ENCODE results near the gene MMP1. TPM values are rescaled to one million over a fixed set of nuclear protein-coding genes. Genes with fewer than 3 reads are reported as not detected.
A peak's percentile ranks its signal among the peaks of the same experiment; 100 is the strongest.

Gene MMP1
- total RNA-seq, 1 experiment from 2014 or later: not detected

DNA sequence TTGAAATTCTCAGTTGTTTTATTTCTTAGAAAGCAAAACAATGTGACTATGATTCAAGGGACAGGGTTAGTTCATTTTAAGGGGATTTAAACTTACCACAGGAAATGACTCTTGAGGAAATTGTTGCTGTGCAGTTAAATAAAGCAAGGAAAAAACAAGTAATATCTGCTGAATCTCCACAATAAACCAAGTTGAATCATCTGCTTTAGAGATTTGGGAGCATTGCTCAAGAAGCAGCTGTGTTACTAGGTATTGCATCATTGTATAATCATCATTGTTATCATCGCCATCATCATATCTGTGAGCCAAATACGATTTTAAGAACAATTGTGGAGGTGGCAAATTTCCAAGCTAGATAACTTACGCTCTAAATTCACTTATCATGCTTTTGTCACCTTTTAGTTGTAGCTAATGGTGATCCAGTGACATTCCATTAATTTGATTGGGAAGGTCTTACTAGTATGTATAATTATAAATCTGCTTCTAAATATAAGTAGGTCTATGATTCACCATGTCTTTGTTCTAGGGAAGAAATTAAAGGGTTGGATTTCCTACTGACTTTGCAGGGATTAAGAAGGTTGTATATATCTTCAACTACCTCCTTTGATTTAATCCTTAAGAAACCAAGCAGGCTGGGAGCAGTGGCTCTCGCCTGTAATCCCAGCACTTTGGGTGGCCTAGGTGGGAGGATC, 37.5 kb downstream of the MMP1 start:
- no peak overlapping the region for H3K4me2 ChIP-seq (ENCODE audit: low read length)
- H3K4me1 ChIP-seq (ENCODE audit: control insufficient read depth in 1 of 2, insufficient read depth in 2 of 2, low read length in 2 of 2): peaks cover 0 to 3% of the 10 kb centered on the region in 2 experiments; a peak in 1 of 4 replicates
- CTCF ChIA-PET: no interaction called here
- intact Hi-C loops (cut with micrococcal nuclease): no loop called here
- no peak overlapping the region for H3K4me3 ChIP-seq (replicated peaks in 1 of 2; ENCODE audit: low read depth in 1 of 2, low read length in 2 of 2)
- RAD21 ChIA-PET (ENCODE audit: low non-redundant PET in 1 of 2, low total read pairs in 2 of 2, uncharacterized antibody in 2 of 2, unreplicated experiment in 2 of 2): no interaction called here
- POLR2A ChIA-PET: no interaction called here
- no peak for ATAC-seq
- no peak overlapping the region for H3K9ac ChIP-seq (ENCODE audit: low read length)
- no peaks in the 10 kb centered on the region for H3K9me2 ChIP-seq (ENCODE audit: insufficient read depth)
- H3K27ac ChIP-seq (ENCODE audit: low read depth, low read length): no peak overlapping the region
- H3K79me2 ChIP-seq (ENCODE audit: insufficient read depth, low read length): no peaks in the 10 kb centered on the region
- DNase-seq (ENCODE audit: low read depth, low spot score): peak; percentile 41
- no TSS peak for BruUV-seq (replicated peaks)
- H2AFZ ChIP-seq (ENCODE audit: low read depth, low read length, poor library complexity, severe bottlenecking): no peak overlapping the region
- H3K9me3 ChIP-seq (ENCODE audit: control insufficient read depth in 1 of 2, insufficient read depth in 1 of 2, low read depth in 1 of 2, low read length in 2 of 2): no peaks in the 10 kb centered on the region
- H4K20me1 ChIP-seq (ENCODE audit: insufficient read depth): no peaks in the 10 kb centered on the region
- H3K27me3 ChIP-seq (ENCODE audit: insufficient read depth, low read length): no peaks in the 10 kb centered on the region
- no peaks in the 10 kb centered on the region for H3K36me3 ChIP-seq (ENCODE audit: control insufficient read depth in 1 of 2, insufficient read depth in 2 of 2, low read length in 2 of 2)
- no peak for TF ChIP-seq ZFX (IDR thresholded peaks at IDR 0.05)
- TF ChIP-seq SRF (IDR thresholded peaks at IDR 0.05; ENCODE audit: low read depth): peak; percentile 59
- no peak for TF ChIP-seq ZNF274 (IDR thresholded peaks at IDR 0.05; ENCODE audit: low read depth, low read length)
- no peak for TF ChIP-seq YY1 (IDR thresholded peaks at IDR 0.05; ENCODE audit: extremely low read depth, insufficient replicate concordance, low read depth, low read length)
- TF ChIP-seq, protein P1, sequence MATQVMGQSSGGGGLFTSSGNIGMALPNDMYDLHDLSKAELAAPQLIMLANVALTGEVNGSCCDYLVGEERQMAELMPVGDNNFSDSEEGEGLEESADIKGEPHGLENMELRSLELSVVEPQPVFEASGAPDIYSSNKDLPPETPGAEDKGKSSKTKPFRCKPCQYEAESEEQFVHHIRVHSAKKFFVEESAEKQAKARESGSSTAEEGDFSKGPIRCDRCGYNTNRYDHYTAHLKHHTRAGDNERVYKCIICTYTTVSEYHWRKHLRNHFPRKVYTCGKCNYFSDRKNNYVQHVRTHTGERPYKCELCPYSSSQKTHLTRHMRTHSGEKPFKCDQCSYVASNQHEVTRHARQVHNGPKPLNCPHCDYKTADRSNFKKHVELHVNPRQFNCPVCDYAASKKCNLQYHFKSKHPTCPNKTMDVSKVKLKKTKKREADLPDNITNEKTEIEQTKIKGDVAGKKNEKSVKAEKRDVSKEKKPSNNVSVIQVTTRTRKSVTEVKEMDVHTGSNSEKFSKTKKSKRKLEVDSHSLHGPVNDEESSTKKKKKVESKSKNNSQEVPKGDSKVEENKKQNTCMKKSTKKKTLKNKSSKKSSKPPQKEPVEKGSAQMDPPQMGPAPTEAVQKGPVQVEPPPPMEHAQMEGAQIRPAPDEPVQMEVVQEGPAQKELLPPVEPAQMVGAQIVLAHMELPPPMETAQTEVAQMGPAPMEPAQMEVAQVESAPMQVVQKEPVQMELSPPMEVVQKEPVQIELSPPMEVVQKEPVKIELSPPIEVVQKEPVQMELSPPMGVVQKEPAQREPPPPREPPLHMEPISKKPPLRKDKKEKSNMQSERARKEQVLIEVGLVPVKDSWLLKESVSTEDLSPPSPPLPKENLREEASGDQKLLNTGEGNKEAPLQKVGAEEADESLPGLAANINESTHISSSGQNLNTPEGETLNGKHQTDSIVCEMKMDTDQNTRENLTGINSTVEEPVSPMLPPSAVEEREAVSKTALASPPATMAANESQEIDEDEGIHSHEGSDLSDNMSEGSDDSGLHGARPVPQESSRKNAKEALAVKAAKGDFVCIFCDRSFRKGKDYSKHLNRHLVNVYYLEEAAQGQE (IDR thresholded peaks at IDR 0.05; ENCODE audit: low read depth): no peak
- no peak for TF ChIP-seq EZH2 (IDR thresholded peaks at IDR 0.05)
- TF ChIP-seq FOSL1 (IDR thresholded peaks at IDR 0.05; ENCODE audit: low read depth): peak; percentile 84
- TF ChIP-seq SP1 (IDR thresholded peaks at IDR 0.05; ENCODE audit: low read depth): peak; percentile 85
- TF ChIP-seq, protein P2, sequence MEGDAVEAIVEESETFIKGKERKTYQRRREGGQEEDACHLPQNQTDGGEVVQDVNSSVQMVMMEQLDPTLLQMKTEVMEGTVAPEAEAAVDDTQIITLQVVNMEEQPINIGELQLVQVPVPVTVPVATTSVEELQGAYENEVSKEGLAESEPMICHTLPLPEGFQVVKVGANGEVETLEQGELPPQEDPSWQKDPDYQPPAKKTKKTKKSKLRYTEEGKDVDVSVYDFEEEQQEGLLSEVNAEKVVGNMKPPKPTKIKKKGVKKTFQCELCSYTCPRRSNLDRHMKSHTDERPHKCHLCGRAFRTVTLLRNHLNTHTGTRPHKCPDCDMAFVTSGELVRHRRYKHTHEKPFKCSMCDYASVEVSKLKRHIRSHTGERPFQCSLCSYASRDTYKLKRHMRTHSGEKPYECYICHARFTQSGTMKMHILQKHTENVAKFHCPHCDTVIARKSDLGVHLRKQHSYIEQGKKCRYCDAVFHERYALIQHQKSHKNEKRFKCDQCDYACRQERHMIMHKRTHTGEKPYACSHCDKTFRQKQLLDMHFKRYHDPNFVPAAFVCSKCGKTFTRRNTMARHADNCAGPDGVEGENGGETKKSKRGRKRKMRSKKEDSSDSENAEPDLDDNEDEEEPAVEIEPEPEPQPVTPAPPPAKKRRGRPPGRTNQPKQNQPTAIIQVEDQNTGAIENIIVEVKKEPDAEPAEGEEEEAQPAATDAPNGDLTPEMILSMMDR (IDR thresholded peaks at IDR 0.05 in 2 of 3, conservative IDR thresholded peaks at IDR 0.05 in 1 of 3; ENCODE audit: borderline replicate concordance in 1 of 3, insufficient read depth in 1 of 3, low read depth in 2 of 3, low read length in 2 of 3): 0 out of 6 replicates have a peak, but pooled peaks of 1 of the 3 experiments have one; percentile 2
- TF ChIP-seq, protein P3, sequence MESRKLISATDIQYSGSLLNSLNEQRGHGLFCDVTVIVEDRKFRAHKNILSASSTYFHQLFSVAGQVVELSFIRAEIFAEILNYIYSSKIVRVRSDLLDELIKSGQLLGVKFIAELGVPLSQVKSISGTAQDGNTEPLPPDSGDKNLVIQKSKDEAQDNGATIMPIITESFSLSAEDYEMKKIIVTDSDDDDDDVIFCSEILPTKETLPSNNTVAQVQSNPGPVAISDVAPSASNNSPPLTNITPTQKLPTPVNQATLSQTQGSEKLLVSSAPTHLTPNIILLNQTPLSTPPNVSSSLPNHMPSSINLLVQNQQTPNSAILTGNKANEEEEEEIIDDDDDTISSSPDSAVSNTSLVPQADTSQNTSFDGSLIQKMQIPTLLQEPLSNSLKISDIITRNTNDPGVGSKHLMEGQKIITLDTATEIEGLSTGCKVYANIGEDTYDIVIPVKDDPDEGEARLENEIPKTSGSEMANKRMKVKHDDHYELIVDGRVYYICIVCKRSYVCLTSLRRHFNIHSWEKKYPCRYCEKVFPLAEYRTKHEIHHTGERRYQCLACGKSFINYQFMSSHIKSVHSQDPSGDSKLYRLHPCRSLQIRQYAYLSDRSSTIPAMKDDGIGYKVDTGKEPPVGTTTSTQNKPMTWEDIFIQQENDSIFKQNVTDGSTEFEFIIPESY (IDR thresholded peaks at IDR 0.05; ENCODE audit: extremely low read depth, insufficient replicate concordance, low read length): no peak
- TF ChIP-seq CBX3 (IDR thresholded peaks at IDR 0.05; ENCODE audit: low read depth): peak; percentile 76; the same call in 1 of the 2 replicates
- 0 out of 2 replicates have a peak, but pooled peaks have one; percentile 24 for TF ChIP-seq EGR1 (IDR thresholded peaks at IDR 0.05; ENCODE audit: low read depth)
- TF ChIP-seq POLR2AphosphoS5 (IDR thresholded peaks at IDR 0.05; ENCODE audit: low read depth, low read length): peak; percentile 48; the same call in 1 of the 2 replicates
- TF ChIP-seq CEBPB (IDR thresholded peaks at IDR 0.05; ENCODE audit: low read depth): peak; percentile 99
- peak; percentile 74; the same call in 1 of the 2 replicates for TF ChIP-seq JUND (IDR thresholded peaks at IDR 0.05)
- TF ChIP-seq RAD21 (IDR thresholded peaks at IDR 0.05; ENCODE audit: low read depth): 0 out of 2 replicates have a peak, but pooled peaks have one; percentile 6
- TF ChIP-seq, protein P4, sequence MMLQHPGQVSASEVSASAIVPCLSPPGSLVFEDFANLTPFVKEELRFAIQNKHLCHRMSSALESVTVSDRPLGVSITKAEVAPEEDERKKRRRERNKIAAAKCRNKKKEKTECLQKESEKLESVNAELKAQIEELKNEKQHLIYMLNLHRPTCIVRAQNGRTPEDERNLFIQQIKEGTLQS (IDR thresholded peaks at IDR 0.05): peak; percentile 86
- TF ChIP-seq POLR2A (IDR thresholded peaks at IDR 0.05; ENCODE audit: borderline replicate concordance, extremely low read depth, insufficient read depth, insufficient read length): no peak
- TF ChIP-seq, protein P5, sequence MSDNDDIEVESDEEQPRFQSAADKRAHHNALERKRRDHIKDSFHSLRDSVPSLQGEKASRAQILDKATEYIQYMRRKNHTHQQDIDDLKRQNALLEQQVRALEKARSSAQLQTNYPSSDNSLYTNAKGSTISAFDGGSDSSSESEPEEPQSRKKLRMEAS (IDR thresholded peaks at IDR 0.05): no peak
- peak; percentile 13 for TF ChIP-seq TCF7L2 (IDR thresholded peaks at IDR 0.05; ENCODE audit: borderline replicate concordance, extremely low read depth, insufficient read depth, insufficient read length)
